OCI-LY7 (cell line): ENCODE data around the gene ZFP37.
"Not testable (repeated sequence)": the region's sequence is repeated elsewhere in the genome, so short reads cannot be mapped to it uniquely, and the experiment has no call there.

ENCODE experiments used
- CTCF ChIP-seq: fragments of 200-600 bp; sonication (generic); conservative IDR thresholded peaks from 2 replicates; pipeline ENCODE4 v1.5.1; 2014; ENCODE audit warnings: mild to moderate bottlenecking, antibody characterized with exemption, low read length, moderate library complexity, mixed read lengths
- EZH2phosphoT487 ChIP-seq: fragments of 200-600 bp; sonication (generic); IDR thresholded peaks from 2 replicates; pipeline ENCODE4 v1.6.1; 2018; ENCODE audit warnings: low read depth, borderline replicate concordance, mild to moderate bottlenecking, mixed run types, antibody characterized with exemption, low read length, moderate library complexity, mixed read lengths

- TF ChIP-seq CTCF, EZH2phosphoT487: not testable (repeated sequence)
These were observed 3.2 kb upstream of the ZFP37 start for GRCh38 chr9:113059581-113060284.
